Panc1 (cell line): ENCODE data around the gene PHKB. TPM values are rescaled to one million over a fixed set of nuclear protein-coding genes. Genes with fewer than 3 reads are reported as not detected.

ENCODE experiments used
- ATAC-seq: fragments of 200-7000 bp; cut with Tn5 transposase; 2 replicates; pipeline ENCODE4 v1.9.1; 2020; ENCODE audit warnings: mild to moderate bottlenecking, moderate library complexity
- BruUV-seq: library from RNA; stranded (reverse); fragments of 400-500 nt; replicated peaks from 2 replicates; lab custom pipeline; 2021; lab: Mats Ljungman, UMichigan
- CTCF ChIA-PET: fragments of 300-600 bp; sonication (Branson Sonifier 250); formaldehyde crosslinking; loops from one replicate; lab custom pipeline; 2022; ENCODE audit warnings: antibody characterized with exemption; lab: Charles Lee
- POLR2A ChIA-PET: fragments of 300-600 bp; sonication (Branson Sonifier 250); formaldehyde crosslinking; loops from one replicate; lab custom pipeline; 2022; ENCODE audit warnings: antibody characterized with exemption; lab: Charles Lee
- DNase-seq: peaks from one replicate; pipeline ENCODE4 v3.0.0-alpha.2; 2010; ENCODE audit warnings: low read depth, low spot score
- H3K27ac ChIP-seq: 2 replicates; pipeline ENCODE4 v1.5.1; 2011; ENCODE audit warnings: mild to moderate bottlenecking, low read length, inconsistent platforms
- H3K27me3 ChIP-seq: fragments of 200-500 bp; sonication (Bioruptor generic); 2 replicates; pipeline ENCODE4 v1.6.0; 2014; ENCODE audit warnings: low read length, inconsistent platforms; ENCODE audit not compliant: control insufficient read depth, insufficient read depth
- H3K36me3 ChIP-seq: fragments of 200-500 bp; sonication (Bioruptor generic); 2 replicates; pipeline ENCODE4 v1.5.1; 2014; ENCODE audit warnings: inconsistent platforms, mild to moderate bottlenecking, low read length, moderate library complexity; ENCODE audit not compliant: control insufficient read depth, insufficient read depth
- H3K4me1 ChIP-seq: 2 replicates; pipeline ENCODE4 v1.5.1; 2011; ENCODE audit warnings: inconsistent platforms, mild to moderate bottlenecking, low read length, moderate library complexity; ENCODE audit not compliant: control insufficient read depth, insufficient read depth
- H3K4me3 ChIP-seq, 2 experiments: 2 replicates each; pipeline ENCODE4 v1.5.1; 2011 to 2012; ENCODE audit warnings: low read depth in 2 of 2, low read length in 2 of 2, mild to moderate bottlenecking in 2 of 2, inconsistent platforms in 1 of 2, moderate library complexity in 1 of 2
- H3K9me3 ChIP-seq: fragments of 200-500 bp; sonication (Bioruptor generic); 2 replicates; pipeline ENCODE4 v1.5.1; 2014; ENCODE audit warnings: low read depth, mild to moderate bottlenecking, inconsistent platforms, low read length, moderate library complexity; ENCODE audit not compliant: control insufficient read depth, insufficient read depth
- CTCF ChIP-seq: fragments of 450-650 bp; IDR thresholded peaks from 2 replicates; pipeline ENCODE4 v1.5.1; 2017; ENCODE audit warnings: mild to moderate bottlenecking
- POLR2AphosphoS5 ChIP-seq: IDR thresholded peaks from 2 replicates; pipeline ENCODE4 v1.6.1; 2012; ENCODE audit warnings: mild to moderate bottlenecking, low read depth, low read length, moderate library complexity
- REST ChIP-seq, 2 experiments: IDR thresholded peaks; 2 replicates each; pipeline ENCODE4 v1.6.1; 2011 to 2012; ENCODE audit warnings: low read depth in 2 of 2, control low read depth in 1 of 2, low read length in 1 of 2, mild to moderate bottlenecking in 1 of 2, moderate library complexity in 1 of 2; ENCODE audit not compliant: insufficient read depth in 1 of 2
- SIN3A ChIP-seq: IDR thresholded peaks from 2 replicates; pipeline ENCODE4 v1.6.1; 2012; ENCODE audit warnings: low read depth, mild to moderate bottlenecking, low read length, moderate library complexity, borderline replicate concordance; ENCODE audit not compliant: insufficient read depth
- TCF7L2 ChIP-seq: IDR thresholded peaks from 2 replicates; pipeline ENCODE4 v1.6.1; 2011; ENCODE audit warnings: mild to moderate bottlenecking, low read depth, low read length, inconsistent platforms
- in situ Hi-C: cut with HindIII; loops from 2 replicates; pipeline ENCODE4 v1.10.0; 2016; ENCODE audit warnings: low sequenced_read_pairs, low pct_unique_long_range_greater_than_20kb
- intact Hi-C: fragments of 100-400 bp; cut with micrococcal nuclease; formaldehyde crosslinking; loops from one replicate; pipeline ENCODE4 v1.10.0; 2022; ENCODE audit not compliant: unreplicated experiment
- total RNA-seq: library from RNA; stranded (reverse); gene quantifications from one replicate; pipeline ENCODE4 v1.2.1, GENCODE V29; 2021; ENCODE audit not compliant: unreplicated experiment

The PHKB gene
- total RNA-seq, 1 experiment from 2014 or later, result 29.5 TPM

GRCh38 chr16:47727131-47727530 lies 266.0 kb downstream of the PHKB start:
- Histone ChIP-seq H3K27me3 (no peaks in the 10 kb centered on the region), H3K36me3 (no peaks in the 10 kb centered on the region), H3K27ac (no peak overlapping the region), H3K4me1 (no peaks in the 10 kb centered on the region), H3K9me3 (no peaks in the 10 kb centered on the region), H3K4me3 (no peak overlapping the region)
- in situ Hi-C loops, result no loop called here
- intact Hi-C loops, result no loop called here
- CTCF ChIA-PET, result no interaction called here
- no peak for ATAC-seq
- TF ChIP-seq REST (IDR thresholded peaks at IDR 0.05; ENCODE audit: insufficient read depth in 1 of 2, low read depth in 2 of 2, low read length in 1 of 2), result no peak
- no peak for TF ChIP-seq SIN3A
- no peak for TF ChIP-seq POLR2AphosphoS5
- TF ChIP-seq TCF7L2, result no peak
- TF ChIP-seq CTCF, result no peak
- BruUV-seq, result no TSS peak
- DNase-seq, result no peak
- POLR2A ChIA-PET, result no interaction called here

DNA sequence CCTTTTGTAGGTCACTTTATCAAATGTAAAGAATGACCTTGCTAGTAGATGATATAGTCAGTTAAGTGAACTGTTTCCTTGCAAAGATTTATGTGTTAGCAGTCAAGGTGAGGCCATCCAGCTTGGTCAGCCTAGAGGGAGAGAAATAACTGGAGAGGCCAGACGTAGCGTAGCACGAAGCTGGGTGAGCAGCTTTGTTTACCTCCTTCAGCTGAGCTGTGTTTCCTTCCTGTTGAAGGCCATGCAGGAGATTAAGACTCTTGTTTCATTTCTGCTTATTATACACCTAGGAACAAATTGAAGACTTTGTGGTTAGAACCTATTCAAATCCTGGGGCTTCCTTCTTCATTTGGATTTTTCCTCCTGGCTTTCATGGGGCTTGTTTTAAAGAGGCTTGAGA lies 267.1 kb downstream of the PHKB start:
- Histone ChIP-seq H3K4me3 (no peak overlapping the region), H3K36me3 (no peaks in the 10 kb centered on the region), H3K9me3 (no peaks in the 10 kb centered on the region), H3K27ac (no peak overlapping the region), H3K27me3 (no peaks in the 10 kb centered on the region), H3K4me1 (no peaks in the 10 kb centered on the region)
- DNase-seq, result no peak
- in situ Hi-C loops, result no loop called here
- CTCF ChIA-PET, result no interaction called here
- POLR2A ChIA-PET, result no interaction called here
- intact Hi-C loops, result no loop called here
- no peak for TF ChIP-seq SIN3A
- no peak for TF ChIP-seq REST (IDR thresholded peaks at IDR 0.05; ENCODE audit: insufficient read depth in 1 of 2, low read depth in 2 of 2, low read length in 1 of 2)
- TF ChIP-seq TCF7L2, result no peak
- TF ChIP-seq CTCF, result no peak
- TF ChIP-seq POLR2AphosphoS5, result no peak
- no TSS peak for BruUV-seq
- no peak for ATAC-seq
